ENCODE data around the gene GNAS-AS1. TPM values are rescaled to one million over a fixed set of nuclear protein-coding genes. Genes with fewer than 3 reads are reported as not detected.

GNAS-AS1 gene
- total RNA-seq, 2 donors from 2014 or later: 1.0 to 1.3 TPM

GRCh38 chr20:58890518-58891085 lies 39.9 kb upstream of the GNAS-AS1 start:
- H3K4me3 Mint-ChIP-seq: peak overlapping the region; percentile 77
- H3K36me3 Mint-ChIP-seq (ENCODE audit: low read depth): peaks cover 37% of the 10 kb centered on the region
- peaks cover 22% of the 10 kb centered on the region for H3K4me1 Mint-ChIP-seq
- H3K9me3 Mint-ChIP-seq: no peaks in the 10 kb centered on the region
- no peaks in the 10 kb centered on the region for H3K27me3 Mint-ChIP-seq
- ATAC-seq (replicated peaks): peak; percentile 13
- H3K27ac Mint-ChIP-seq: no peak overlapping the region

GRCh38 chr20:58889798-58890517 lies 39.3 kb upstream of the GNAS-AS1 start:
- Mint-ChIP-seq H3K9me3 (no peaks in the 10 kb centered on the region), H3K4me1 (peaks cover 17% of the 10 kb centered on the region), H3K4me3 (peak overlapping the region; percentile 77), H3K27ac (peak overlapping the region; percentile 77), H3K27me3 (no peaks in the 10 kb centered on the region), H3K36me3 (ENCODE audit: low read depth) (peaks cover 30% of the 10 kb centered on the region)
- no peak for ATAC-seq (replicated peaks)

GRCh38 chr20:58889334-58889760 lies 38.6 kb upstream of the GNAS-AS1 start:
- peak overlapping the region; percentile 77 for H3K27ac Mint-ChIP-seq
- peaks cover 24% of the 10 kb centered on the region for H3K36me3 Mint-ChIP-seq (ENCODE audit: low read depth)
- H3K4me3 Mint-ChIP-seq: peak overlapping the region; percentile 77
- H3K4me1 Mint-ChIP-seq: peaks cover 11% of the 10 kb centered on the region
- no peak for ATAC-seq (replicated peaks)
- no peaks in the 10 kb centered on the region for H3K27me3 Mint-ChIP-seq
- no peaks in the 10 kb centered on the region for H3K9me3 Mint-ChIP-seq

GRCh38 chr20:58888521-58889333 lies 38.0 kb upstream of the GNAS-AS1 start:
- peaks cover 20% of the 10 kb centered on the region for H3K36me3 Mint-ChIP-seq (ENCODE audit: low read depth)

GRCh38 chr20:58888103-58888502 lies 37.4 kb upstream of the GNAS-AS1 start:
- Mint-ChIP-seq H3K27me3 (no peaks in the 10 kb centered on the region), H3K4me1 (no peaks in the 10 kb centered on the region), H3K36me3 (ENCODE audit: low read depth) (peaks cover 14% of the 10 kb centered on the region), H3K9me3 (no peaks in the 10 kb centered on the region), H3K4me3 (peak overlapping the region; percentile 69), H3K27ac (no peak overlapping the region)
- no peak for ATAC-seq (replicated peaks)

More at GRCh38 chr20:58888521-58889333, 38.0 kb upstream of the GNAS-AS1 start:
- Mint-ChIP-seq H3K27me3 (no peaks in the 10 kb centered on the region), H3K9me3 (no peaks in the 10 kb centered on the region), H3K27ac (peak overlapping the region; percentile 77), H3K4me3 (peak overlapping the region; percentile 77), H3K4me1 (peaks cover 5% of the 10 kb centered on the region)
- ATAC-seq (replicated peaks): peak; percentile 72

- H3K27ac Mint-ChIP-seq: no peak overlapping the region
- H3K4me1 Mint-ChIP-seq: no peaks in the 10 kb centered on the region
- H3K36me3 Mint-ChIP-seq (ENCODE audit: low read depth): no peaks in the 10 kb centered on the region
- no peaks in the 10 kb centered on the region for H3K27me3 Mint-ChIP-seq
- H3K9me3 Mint-ChIP-seq: no peaks in the 10 kb centered on the region
- no peak overlapping the region for H3K4me3 Mint-ChIP-seq
- ATAC-seq (replicated peaks): no peak
Observed at GRCh38 chr20:58886546-58886945, 35.8 kb upstream of the GNAS-AS1 start.

GRCh38 chr20:58884966-58885365 lies 34.3 kb upstream of the GNAS-AS1 start:
- no peaks in the 10 kb centered on the region for H3K27me3 Mint-ChIP-seq
- no peak overlapping the region for H3K4me3 Mint-ChIP-seq
- no peak overlapping the region for H3K27ac Mint-ChIP-seq
- ATAC-seq (replicated peaks): no peak
- no peaks in the 10 kb centered on the region for H3K36me3 Mint-ChIP-seq (ENCODE audit: low read depth)
- no peaks in the 10 kb centered on the region for H3K4me1 Mint-ChIP-seq
- H3K9me3 Mint-ChIP-seq: no peaks in the 10 kb centered on the region

GRCh38 chr20:58883241-58883691 lies 32.6 kb upstream of the GNAS-AS1 start:
- Mint-ChIP-seq H3K27me3 (no peaks in the 10 kb centered on the region), H3K36me3 (ENCODE audit: low read depth) (no peaks in the 10 kb centered on the region)

GRCh38 chr20:58882704-58883089 lies 32.0 kb upstream of the GNAS-AS1 start:
- no peak overlapping the region for H3K27ac Mint-ChIP-seq
- peaks cover 8% of the 10 kb centered on the region for H3K4me1 Mint-ChIP-seq
- H3K4me3 Mint-ChIP-seq: no peak overlapping the region
- no peaks in the 10 kb centered on the region for H3K9me3 Mint-ChIP-seq
- no peak for ATAC-seq (replicated peaks)
- no peaks in the 10 kb centered on the region for H3K27me3 Mint-ChIP-seq
- H3K36me3 Mint-ChIP-seq (ENCODE audit: low read depth): no peaks in the 10 kb centered on the region

More at GRCh38 chr20:58883241-58883691, 32.6 kb upstream of the GNAS-AS1 start:
- peaks cover 3% of the 10 kb centered on the region for H3K4me1 Mint-ChIP-seq
- H3K27ac Mint-ChIP-seq: no peak overlapping the region
- ATAC-seq (replicated peaks): no peak
- H3K4me3 Mint-ChIP-seq: no peak overlapping the region
- H3K9me3 Mint-ChIP-seq: no peaks in the 10 kb centered on the region

- ATAC-seq (replicated peaks): no peak
- H3K4me3 Mint-ChIP-seq: no peak overlapping the region
- no peaks in the 10 kb centered on the region for H3K9me3 Mint-ChIP-seq
- no peak overlapping the region for H3K27ac Mint-ChIP-seq
- H3K4me1 Mint-ChIP-seq: peaks cover 10% of the 10 kb centered on the region
- H3K36me3 Mint-ChIP-seq (ENCODE audit: low read depth): no peaks in the 10 kb centered on the region
- no peaks in the 10 kb centered on the region for H3K27me3 Mint-ChIP-seq
Observed at GRCh38 chr20:58880994-58881752, 30.5 kb upstream of the GNAS-AS1 start.

- no peak for ATAC-seq (replicated peaks)
- peaks cover 10% of the 10 kb centered on the region for H3K4me1 Mint-ChIP-seq
Observed at GRCh38 chr20:58880441-58880840, 29.7 kb upstream of the GNAS-AS1 start.

GRCh38 chr20:58878399-58878798 lies 27.7 kb upstream of the GNAS-AS1 start:
- Mint-ChIP-seq H3K27me3 (no peaks in the 10 kb centered on the region), H3K36me3 (ENCODE audit: low read depth) (no peaks in the 10 kb centered on the region), H3K27ac (no peak overlapping the region), H3K4me3 (peak overlapping the region; percentile 31), H3K9me3 (no peaks in the 10 kb centered on the region), H3K4me1 (peaks cover 10% of the 10 kb centered on the region)
- no peak for ATAC-seq (replicated peaks)

More at GRCh38 chr20:58880441-58880840, 29.7 kb upstream of the GNAS-AS1 start:
- H3K9me3 Mint-ChIP-seq: no peaks in the 10 kb centered on the region
- H3K4me3 Mint-ChIP-seq: no peak overlapping the region
- H3K36me3 Mint-ChIP-seq (ENCODE audit: low read depth): no peaks in the 10 kb centered on the region
- H3K27me3 Mint-ChIP-seq: no peaks in the 10 kb centered on the region
- H3K27ac Mint-ChIP-seq: no peak overlapping the region

GRCh38 chr20:58877976-58878360 lies 27.3 kb upstream of the GNAS-AS1 start:
- peak; percentile 50 for ATAC-seq (replicated peaks)
- Mint-ChIP-seq H3K36me3 (ENCODE audit: low read depth) (no peaks in the 10 kb centered on the region), H3K27me3 (no peaks in the 10 kb centered on the region), H3K9me3 (no peaks in the 10 kb centered on the region), H3K4me3 (peak overlapping the region; percentile 31), H3K4me1 (peaks cover 10% of the 10 kb centered on the region), H3K27ac (no peak overlapping the region)

Measured in activated T-helper 17 cell treated with anti-CD3 and anti-CD28 coated beads, Interleukin-2, amount 50 U/mL, for 72 hours (primary cell).